HEK293 (cell line): Measurements from ENCODE around the gene BCAR1.
A peak's percentile ranks its signal among the peaks of the same experiment; 100 is the strongest.

Experiments used
- BCL11A ChIP-seq: fragments of 450-650 bp; formaldehyde crosslinking; IDR thresholded peaks from 2 replicates; pipeline ENCODE4 v1.5.1; 2016; ENCODE audit warnings: low read depth, missing biosample characterization, missing genetic modification characterization
- CTCF ChIP-seq: fragments of 450-650 bp; formaldehyde crosslinking; IDR thresholded peaks from 2 replicates; pipeline ENCODE4 v1.5.1; 2016; ENCODE audit warnings: missing biosample characterization, missing genetic modification characterization
- GLIS1 ChIP-seq: fragments of 450-650 bp; formaldehyde crosslinking; IDR thresholded peaks from 2 replicates; pipeline ENCODE4 v1.5.1; 2016; ENCODE audit warnings: missing biosample characterization, missing genetic modification characterization
- HIC1 ChIP-seq: fragments of 450-650 bp; formaldehyde crosslinking; IDR thresholded peaks from 2 replicates; pipeline ENCODE4 v1.5.1; 2016; ENCODE audit warnings: missing biosample characterization, missing genetic modification characterization
- HOXC10 ChIP-seq: sonication (generic); formaldehyde crosslinking; IDR thresholded peaks from 2 replicates; pipeline ENCODE4 v1.8.1; 2023; ENCODE audit warnings: mild to moderate bottlenecking, missing genetic modification reagents
- TCF7L2 ChIP-seq: IDR thresholded peaks from 2 replicates; pipeline ENCODE4 v1.6.1; 2011; ENCODE audit warnings: low read depth, mild to moderate bottlenecking, inconsistent platforms, low read length, moderate library complexity, borderline replicate concordance
- ZFP37 ChIP-seq: fragments of 450-650 bp; formaldehyde crosslinking; IDR thresholded peaks from 2 replicates; pipeline ENCODE4 v1.5.1; 2016; ENCODE audit warnings: missing biosample characterization, missing genetic modification characterization
- ZNF132 ChIP-seq: fragments of 450-650 bp; formaldehyde crosslinking; IDR thresholded peaks from 2 replicates; pipeline ENCODE4 v1.5.1; 2017; ENCODE audit warnings: missing biosample characterization, missing genetic modification characterization, borderline replicate concordance
- ZNF157 ChIP-seq: fragments of 450-650 bp; formaldehyde crosslinking; IDR thresholded peaks from 2 replicates; pipeline ENCODE4 v1.5.1; 2016; ENCODE audit warnings: missing biosample characterization, missing genetic modification characterization
- ZNF248 ChIP-seq: fragments of 450-650 bp; formaldehyde crosslinking; IDR thresholded peaks from 2 replicates; pipeline ENCODE4 v1.5.1; 2017; ENCODE audit warnings: missing biosample characterization, missing genetic modification characterization
- ZNF350 ChIP-seq: fragments of 450-650 bp; formaldehyde crosslinking; IDR thresholded peaks from 2 replicates; pipeline ENCODE4 v1.5.0; 2017; ENCODE audit warnings: missing biosample characterization, mild to moderate bottlenecking, missing genetic modification characterization
- ZNF398 ChIP-seq: fragments of 450-650 bp; formaldehyde crosslinking; IDR thresholded peaks from 2 replicates; pipeline ENCODE4 v1.5.1; 2017; ENCODE audit warnings: missing biosample characterization, missing genetic modification characterization
- ZNF449 ChIP-seq: fragments of 450-650 bp; formaldehyde crosslinking; IDR thresholded peaks from 2 replicates; pipeline ENCODE4 v1.5.1; 2017; ENCODE audit warnings: missing biosample characterization, mild to moderate bottlenecking, missing genetic modification characterization, moderate library complexity
- ZNF585B ChIP-seq: fragments of 450-650 bp; formaldehyde crosslinking; IDR thresholded peaks from 2 replicates; pipeline ENCODE4 v1.5.1; 2016; ENCODE audit warnings: missing biosample characterization, missing genetic modification characterization
- ZNF596 ChIP-seq: fragments of 450-650 bp; IDR thresholded peaks from 2 replicates; pipeline ENCODE4 v1.5.0; 2018; ENCODE audit warnings: missing biosample characterization, mild to moderate bottlenecking, missing genetic modification characterization, moderate library complexity
- ZNF658 ChIP-seq: fragments of 450-650 bp; formaldehyde crosslinking; IDR thresholded peaks from 2 replicates; pipeline ENCODE4; 2016; ENCODE audit warnings: missing biosample characterization, missing genetic modification characterization
- ZNF747 ChIP-seq: fragments of 450-650 bp; formaldehyde crosslinking; IDR thresholded peaks from 2 replicates; pipeline ENCODE4 v1.5.1; 2016; ENCODE audit warnings: missing biosample characterization, missing genetic modification characterization
- ZNF776 ChIP-seq: fragments of 450-650 bp; formaldehyde crosslinking; IDR thresholded peaks from 2 replicates; pipeline ENCODE4 v1.5.0; 2017; ENCODE audit warnings: missing biosample characterization, missing genetic modification characterization, borderline replicate concordance
- TF ChIP-seq, protein P1 (sequence below): fragments of 450-650 bp; formaldehyde crosslinking; IDR thresholded peaks from 2 replicates; pipeline ENCODE4 v1.5.1; 2016; ENCODE audit warnings: missing biosample characterization, missing genetic modification characterization, low read depth
- TF ChIP-seq, protein P2 (sequence below): fragments of 450-650 bp; formaldehyde crosslinking; IDR thresholded peaks from 2 replicates; pipeline ENCODE4 v1.5.1; 2016; ENCODE audit warnings: missing biosample characterization, missing genetic modification characterization
- TF ChIP-seq, protein P3 (sequence below): fragments of 450-650 bp; formaldehyde crosslinking; conservative IDR thresholded peaks from 2 replicates; pipeline ENCODE4 v1.5.1; 2016; ENCODE audit warnings: low read depth, missing biosample characterization, missing genetic modification characterization

Gene BCAR1

GRCh38 chr16:75265911-75266701, 14.7 kb upstream of the BCAR1 start (continued):
- TF ChIP-seq ZNF658 (tag by site-specific recombination) (no peak), HIC1 (tag by site-specific recombination) (0 out of 2 replicates have a peak, but pooled peaks have one; percentile 42), HOXC10 (CRISPR knock-in tag) (no peak), ZNF747 (tag by site-specific recombination) (no peak), ZFP37 (tag by site-specific recombination) (no peak), ZNF585B (no peak), ZNF776 (tag by site-specific recombination) (no peak), ZNF248 (tag by site-specific recombination) (no peak), ZNF350 (tag by site-specific recombination) (no peak), ZNF398 (tag by site-specific recombination) (0 out of 2 replicates have a peak, but pooled peaks have one; percentile 13), BCL11A (tag by site-specific recombination) (peak; percentile 80; the same call in 1 of the 2 replicates), ZNF157 (no peak), ZNF132 (tag by site-specific recombination) (no peak), CTCF (tag by site-specific recombination) (no peak), ZNF449 (tag by site-specific recombination) (peak; percentile 92), TCF7L2 (no peak), GLIS1 (no peak), ZNF596 (tag by site-specific recombination) (no peak)
- TF ChIP-seq, protein P1, sequence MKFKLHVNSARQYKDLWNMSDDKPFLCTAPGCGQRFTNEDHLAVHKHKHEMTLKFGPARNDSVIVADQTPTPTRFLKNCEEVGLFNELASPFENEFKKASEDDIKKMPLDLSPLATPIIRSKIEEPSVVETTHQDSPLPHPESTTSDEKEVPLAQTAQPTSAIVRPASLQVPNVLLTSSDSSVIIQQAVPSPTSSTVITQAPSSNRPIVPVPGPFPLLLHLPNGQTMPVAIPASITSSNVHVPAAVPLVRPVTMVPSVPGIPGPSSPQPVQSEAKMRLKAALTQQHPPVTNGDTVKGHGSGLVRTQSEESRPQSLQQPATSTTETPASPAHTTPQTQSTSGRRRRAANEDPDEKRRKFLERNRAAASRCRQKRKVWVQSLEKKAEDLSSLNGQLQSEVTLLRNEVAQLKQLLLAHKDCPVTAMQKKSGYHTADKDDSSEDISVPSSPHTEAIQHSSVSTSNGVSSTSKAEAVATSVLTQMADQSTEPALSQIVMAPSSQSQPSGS (tag by site-specific recombination), result no peak
- TF ChIP-seq, protein P2, sequence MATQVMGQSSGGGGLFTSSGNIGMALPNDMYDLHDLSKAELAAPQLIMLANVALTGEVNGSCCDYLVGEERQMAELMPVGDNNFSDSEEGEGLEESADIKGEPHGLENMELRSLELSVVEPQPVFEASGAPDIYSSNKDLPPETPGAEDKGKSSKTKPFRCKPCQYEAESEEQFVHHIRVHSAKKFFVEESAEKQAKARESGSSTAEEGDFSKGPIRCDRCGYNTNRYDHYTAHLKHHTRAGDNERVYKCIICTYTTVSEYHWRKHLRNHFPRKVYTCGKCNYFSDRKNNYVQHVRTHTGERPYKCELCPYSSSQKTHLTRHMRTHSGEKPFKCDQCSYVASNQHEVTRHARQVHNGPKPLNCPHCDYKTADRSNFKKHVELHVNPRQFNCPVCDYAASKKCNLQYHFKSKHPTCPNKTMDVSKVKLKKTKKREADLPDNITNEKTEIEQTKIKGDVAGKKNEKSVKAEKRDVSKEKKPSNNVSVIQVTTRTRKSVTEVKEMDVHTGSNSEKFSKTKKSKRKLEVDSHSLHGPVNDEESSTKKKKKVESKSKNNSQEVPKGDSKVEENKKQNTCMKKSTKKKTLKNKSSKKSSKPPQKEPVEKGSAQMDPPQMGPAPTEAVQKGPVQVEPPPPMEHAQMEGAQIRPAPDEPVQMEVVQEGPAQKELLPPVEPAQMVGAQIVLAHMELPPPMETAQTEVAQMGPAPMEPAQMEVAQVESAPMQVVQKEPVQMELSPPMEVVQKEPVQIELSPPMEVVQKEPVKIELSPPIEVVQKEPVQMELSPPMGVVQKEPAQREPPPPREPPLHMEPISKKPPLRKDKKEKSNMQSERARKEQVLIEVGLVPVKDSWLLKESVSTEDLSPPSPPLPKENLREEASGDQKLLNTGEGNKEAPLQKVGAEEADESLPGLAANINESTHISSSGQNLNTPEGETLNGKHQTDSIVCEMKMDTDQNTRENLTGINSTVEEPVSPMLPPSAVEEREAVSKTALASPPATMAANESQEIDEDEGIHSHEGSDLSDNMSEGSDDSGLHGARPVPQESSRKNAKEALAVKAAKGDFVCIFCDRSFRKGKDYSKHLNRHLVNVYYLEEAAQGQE (tag by site-specific recombination), result no peak
- TF ChIP-seq, protein P3, sequence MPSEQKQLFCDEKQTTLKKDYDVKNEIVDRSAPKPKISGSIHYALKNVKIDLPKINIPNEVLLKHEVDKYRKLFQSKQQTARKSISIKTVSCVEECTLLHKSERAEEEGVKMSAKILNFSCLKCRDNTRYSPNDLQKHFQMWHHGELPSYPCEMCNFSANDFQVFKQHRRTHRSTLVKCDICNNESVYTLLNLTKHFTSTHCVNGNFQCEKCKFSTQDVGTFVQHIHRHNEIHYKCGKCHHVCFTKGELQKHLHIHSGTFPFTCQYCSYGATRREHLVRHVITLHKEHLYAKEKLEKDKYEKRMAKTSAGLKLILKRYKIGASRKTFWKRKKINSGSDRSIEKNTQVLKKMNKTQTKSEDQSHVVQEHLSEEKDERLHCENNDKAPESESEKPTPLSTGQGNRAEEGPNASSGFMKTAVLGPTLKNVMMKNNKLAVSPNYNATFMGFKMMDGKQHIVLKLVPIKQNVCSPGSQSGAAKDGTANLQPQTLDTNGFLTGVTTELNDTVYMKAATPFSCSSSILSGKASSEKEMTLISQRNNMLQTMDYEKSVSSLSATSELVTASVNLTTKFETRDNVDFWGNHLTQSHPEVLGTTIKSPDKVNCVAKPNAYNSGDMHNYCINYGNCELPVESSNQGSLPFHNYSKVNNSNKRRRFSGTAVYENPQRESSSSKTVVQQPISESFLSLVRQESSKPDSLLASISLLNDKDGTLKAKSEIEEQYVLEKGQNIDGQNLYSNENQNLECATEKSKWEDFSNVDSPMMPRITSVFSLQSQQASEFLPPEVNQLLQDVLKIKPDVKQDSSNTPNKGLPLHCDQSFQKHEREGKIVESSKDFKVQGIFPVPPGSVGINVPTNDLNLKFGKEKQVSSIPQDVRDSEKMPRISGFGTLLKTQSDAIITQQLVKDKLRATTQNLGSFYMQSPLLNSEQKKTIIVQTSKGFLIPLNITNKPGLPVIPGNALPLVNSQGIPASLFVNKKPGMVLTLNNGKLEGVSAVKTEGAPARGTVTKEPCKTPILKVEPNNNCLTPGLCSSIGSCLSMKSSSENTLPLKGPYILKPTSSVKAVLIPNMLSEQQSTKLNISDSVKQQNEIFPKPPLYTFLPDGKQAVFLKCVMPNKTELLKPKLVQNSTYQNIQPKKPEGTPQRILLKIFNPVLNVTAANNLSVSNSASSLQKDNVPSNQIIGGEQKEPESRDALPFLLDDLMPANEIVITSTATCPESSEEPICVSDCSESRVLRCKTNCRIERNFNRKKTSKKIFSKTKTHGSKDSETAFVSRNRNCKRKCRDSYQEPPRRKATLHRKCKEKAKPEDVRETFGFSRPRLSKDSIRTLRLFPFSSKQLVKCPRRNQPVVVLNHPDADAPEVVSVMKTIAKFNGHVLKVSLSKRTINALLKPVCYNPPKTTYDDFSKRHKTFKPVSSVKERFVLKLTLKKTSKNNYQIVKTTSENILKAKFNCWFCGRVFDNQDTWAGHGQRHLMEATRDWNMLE (tag by site-specific recombination), result no peak
